SU-DHL-6 (cell line): ENCODE measurements around the gene PBX1.

Source experiments
- EZH2phosphoT487 ChIP-seq: fragments of 200-600 bp; sonication (generic), shearing (Covaris generic); conservative IDR thresholded peaks from 2 replicates; pipeline ENCODE4 v1.6.1; 2018; ENCODE audit warnings: mild to moderate bottlenecking, antibody characterized with exemption, low read length, moderate library complexity, mixed read lengths
- TF ChIP-seq, protein P1 (sequence below): fragments of 200-600 bp; sonication (generic); IDR thresholded peaks from one replicate; pipeline ENCODE4 v1.5.1; 2017; ENCODE audit warnings: antibody characterized with exemption, mild to moderate bottlenecking, low read length, moderate library complexity; ENCODE audit not compliant: insufficient read depth, poor library complexity, severe bottlenecking

DNA sequence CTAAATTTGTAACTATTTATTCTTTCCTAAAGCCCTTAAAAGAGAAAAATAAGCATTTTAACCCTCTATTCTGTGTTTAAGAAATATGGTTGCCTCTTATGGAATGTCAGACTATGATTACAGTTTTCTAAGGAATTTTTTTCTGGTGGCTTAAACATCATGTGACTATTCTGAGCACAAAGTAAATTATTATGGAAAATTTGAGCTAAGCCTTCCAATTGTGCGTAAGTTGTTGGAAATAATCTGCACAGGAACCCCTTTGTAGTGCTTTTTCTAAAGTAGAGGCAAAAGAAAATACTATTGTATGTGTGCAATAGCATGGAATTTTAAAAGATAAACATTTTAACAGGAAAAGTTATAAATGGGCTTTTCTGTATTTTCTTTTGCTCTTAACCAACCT lies 254.8 kb downstream of the PBX1 start:
- TF ChIP-seq, protein P1, sequence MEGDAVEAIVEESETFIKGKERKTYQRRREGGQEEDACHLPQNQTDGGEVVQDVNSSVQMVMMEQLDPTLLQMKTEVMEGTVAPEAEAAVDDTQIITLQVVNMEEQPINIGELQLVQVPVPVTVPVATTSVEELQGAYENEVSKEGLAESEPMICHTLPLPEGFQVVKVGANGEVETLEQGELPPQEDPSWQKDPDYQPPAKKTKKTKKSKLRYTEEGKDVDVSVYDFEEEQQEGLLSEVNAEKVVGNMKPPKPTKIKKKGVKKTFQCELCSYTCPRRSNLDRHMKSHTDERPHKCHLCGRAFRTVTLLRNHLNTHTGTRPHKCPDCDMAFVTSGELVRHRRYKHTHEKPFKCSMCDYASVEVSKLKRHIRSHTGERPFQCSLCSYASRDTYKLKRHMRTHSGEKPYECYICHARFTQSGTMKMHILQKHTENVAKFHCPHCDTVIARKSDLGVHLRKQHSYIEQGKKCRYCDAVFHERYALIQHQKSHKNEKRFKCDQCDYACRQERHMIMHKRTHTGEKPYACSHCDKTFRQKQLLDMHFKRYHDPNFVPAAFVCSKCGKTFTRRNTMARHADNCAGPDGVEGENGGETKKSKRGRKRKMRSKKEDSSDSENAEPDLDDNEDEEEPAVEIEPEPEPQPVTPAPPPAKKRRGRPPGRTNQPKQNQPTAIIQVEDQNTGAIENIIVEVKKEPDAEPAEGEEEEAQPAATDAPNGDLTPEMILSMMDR: no peak
- TF ChIP-seq EZH2phosphoT487: no peak
